ENCODE data around the gene DGKG.
A peak's percentile ranks its signal among the peaks of the same experiment; 100 is the strongest.

The DGKG gene

GRCh38 chr3:186154641-186155040, 207.4 kb downstream of the DGKG start:
- no peaks in the 10 kb centered on the region for H3K9me3 Mint-ChIP-seq
- no peak overlapping the region for H3K27ac Mint-ChIP-seq
- peaks cover 6% of the 10 kb centered on the region for H3K4me1 Mint-ChIP-seq (ENCODE audit: low read depth)
- no peaks in the 10 kb centered on the region for H3K36me3 Mint-ChIP-seq (ENCODE audit: low read depth)
- DNase-seq (ENCODE audit: low spot score) = no peak
- no peak overlapping the region for H3K4me3 Mint-ChIP-seq
- peaks cover 52% of the 10 kb centered on the region for H3K27me3 Mint-ChIP-seq (ENCODE audit: low read depth)

GRCh38 chr3:186152889-186153292, 209.1 kb downstream of the DGKG start:
- no peak overlapping the region for H3K4me3 Mint-ChIP-seq

GRCh38 chr3:186152361-186152798, 209.7 kb downstream of the DGKG start:
- H3K4me3 Mint-ChIP-seq = no peak overlapping the region
- no peak for DNase-seq (ENCODE audit: low spot score)
- H3K36me3 Mint-ChIP-seq (ENCODE audit: low read depth) = no peaks in the 10 kb centered on the region
- H3K27me3 Mint-ChIP-seq (ENCODE audit: low read depth) = peaks cover 49% of the 10 kb centered on the region
- no peaks in the 10 kb centered on the region for H3K9me3 Mint-ChIP-seq
- H3K4me1 Mint-ChIP-seq (ENCODE audit: low read depth) = peaks cover 6% of the 10 kb centered on the region
- H3K27ac Mint-ChIP-seq = no peak overlapping the region

More at GRCh38 chr3:186152889-186153292, 209.1 kb downstream of the DGKG start:
- H3K4me1 Mint-ChIP-seq (ENCODE audit: low read depth) = peaks cover 6% of the 10 kb centered on the region
- H3K36me3 Mint-ChIP-seq (ENCODE audit: low read depth) = no peaks in the 10 kb centered on the region
- H3K27me3 Mint-ChIP-seq (ENCODE audit: low read depth) = peaks cover 51% of the 10 kb centered on the region
- no peaks in the 10 kb centered on the region for H3K9me3 Mint-ChIP-seq
- DNase-seq (ENCODE audit: low spot score) = no peak
- H3K27ac Mint-ChIP-seq = no peak overlapping the region

GRCh38 chr3:186151077-186151971, 210.7 kb downstream of the DGKG start:
- no peak for DNase-seq (ENCODE audit: low spot score)
- Mint-ChIP-seq H3K4me1 (ENCODE audit: low read depth) (peaks cover 6% of the 10 kb centered on the region), H3K4me3 (peak overlapping the region; percentile 25), H3K36me3 (ENCODE audit: low read depth) (no peaks in the 10 kb centered on the region), H3K27me3 (ENCODE audit: low read depth) (peaks cover 53% of the 10 kb centered on the region), H3K27ac (no peak overlapping the region), H3K9me3 (no peaks in the 10 kb centered on the region)

- H3K4me3 Mint-ChIP-seq = no peak overlapping the region
- peaks cover 56% of the 10 kb centered on the region for H3K27me3 Mint-ChIP-seq (ENCODE audit: low read depth)
- peaks cover 6% of the 10 kb centered on the region for H3K4me1 Mint-ChIP-seq (ENCODE audit: low read depth)
- no peaks in the 10 kb centered on the region for H3K36me3 Mint-ChIP-seq (ENCODE audit: low read depth)
- no peak for DNase-seq (ENCODE audit: low spot score)
- no peaks in the 10 kb centered on the region for H3K9me3 Mint-ChIP-seq
- no peak overlapping the region for H3K27ac Mint-ChIP-seq
Observed at GRCh38 chr3:186150041-186150830, 211.8 kb downstream of the DGKG start.

GRCh38 chr3:186149319-186149960, 212.6 kb downstream of the DGKG start:
- H3K36me3 Mint-ChIP-seq (ENCODE audit: low read depth) = no peaks in the 10 kb centered on the region
- no peak overlapping the region for H3K4me3 Mint-ChIP-seq
- H3K27me3 Mint-ChIP-seq (ENCODE audit: low read depth) = peaks cover 54% of the 10 kb centered on the region
- no peak overlapping the region for H3K27ac Mint-ChIP-seq
- H3K9me3 Mint-ChIP-seq = no peaks in the 10 kb centered on the region
- H3K4me1 Mint-ChIP-seq (ENCODE audit: low read depth) = peaks cover 6% of the 10 kb centered on the region
- no peak for DNase-seq (ENCODE audit: low spot score)

- no peak for DNase-seq (ENCODE audit: low spot score)
- H3K9me3 Mint-ChIP-seq = no peaks in the 10 kb centered on the region
- H3K27me3 Mint-ChIP-seq (ENCODE audit: low read depth) = peaks cover 37% of the 10 kb centered on the region
- H3K36me3 Mint-ChIP-seq (ENCODE audit: low read depth) = no peaks in the 10 kb centered on the region
- H3K4me1 Mint-ChIP-seq (ENCODE audit: low read depth) = no peaks in the 10 kb centered on the region
- H3K4me3 Mint-ChIP-seq = no peak overlapping the region
- no peak overlapping the region for H3K27ac Mint-ChIP-seq
Observed at GRCh38 chr3:186144257-186144656, 217.8 kb downstream of the DGKG start.

GRCh38 chr3:186143250-186143649, 218.8 kb downstream of the DGKG start:
- Mint-ChIP-seq H3K36me3 (ENCODE audit: low read depth) (no peaks in the 10 kb centered on the region), H3K4me3 (no peak overlapping the region), H3K27ac (no peak overlapping the region), H3K9me3 (no peaks in the 10 kb centered on the region), H3K4me1 (ENCODE audit: low read depth) (no peaks in the 10 kb centered on the region), H3K27me3 (ENCODE audit: low read depth) (peaks cover 35% of the 10 kb centered on the region)
- DNase-seq (ENCODE audit: low spot score) = no peak

GRCh38 chr3:186142393-186142932, 219.6 kb downstream of the DGKG start:
- Mint-ChIP-seq H3K36me3 (ENCODE audit: low read depth) (no peaks in the 10 kb centered on the region), H3K9me3 (no peaks in the 10 kb centered on the region), H3K27ac (no peak overlapping the region), H3K27me3 (ENCODE audit: low read depth) (peaks cover 32% of the 10 kb centered on the region), H3K4me1 (ENCODE audit: low read depth) (no peaks in the 10 kb centered on the region), H3K4me3 (no peak overlapping the region)
- DNase-seq (ENCODE audit: low spot score) = no peak

- no peaks in the 10 kb centered on the region for H3K36me3 Mint-ChIP-seq (ENCODE audit: low read depth)
- no peak overlapping the region for H3K4me3 Mint-ChIP-seq
- peaks cover 28% of the 10 kb centered on the region for H3K27me3 Mint-ChIP-seq (ENCODE audit: low read depth)
- no peak for DNase-seq (ENCODE audit: low spot score)
- H3K4me1 Mint-ChIP-seq (ENCODE audit: low read depth) = no peaks in the 10 kb centered on the region
- no peak overlapping the region for H3K27ac Mint-ChIP-seq
- H3K9me3 Mint-ChIP-seq = no peaks in the 10 kb centered on the region
Observed at GRCh38 chr3:186141790-186142189, 220.2 kb downstream of the DGKG start.

- Mint-ChIP-seq H3K4me1 (ENCODE audit: low read depth) (no peaks in the 10 kb centered on the region), H3K36me3 (ENCODE audit: low read depth) (no peaks in the 10 kb centered on the region), H3K4me3 (no peak overlapping the region), H3K27me3 (ENCODE audit: low read depth) (peaks cover 24% of the 10 kb centered on the region), H3K27ac (no peak overlapping the region), H3K9me3 (no peaks in the 10 kb centered on the region)
- no peak for DNase-seq (ENCODE audit: low spot score)
Observed at GRCh38 chr3:186138272-186138981, 223.6 kb downstream of the DGKG start.

GRCh38 chr3:186137051-186137685, 224.9 kb downstream of the DGKG start:
- no peaks in the 10 kb centered on the region for H3K9me3 Mint-ChIP-seq
- H3K27me3 Mint-ChIP-seq (ENCODE audit: low read depth) = peaks cover 16% of the 10 kb centered on the region
- no peaks in the 10 kb centered on the region for H3K4me1 Mint-ChIP-seq (ENCODE audit: low read depth)
- no peak overlapping the region for H3K4me3 Mint-ChIP-seq
- DNase-seq (ENCODE audit: low spot score) = no peak
- H3K27ac Mint-ChIP-seq = no peak overlapping the region
- no peaks in the 10 kb centered on the region for H3K36me3 Mint-ChIP-seq (ENCODE audit: low read depth)

- no peaks in the 10 kb centered on the region for H3K4me1 Mint-ChIP-seq (ENCODE audit: low read depth)
- H3K9me3 Mint-ChIP-seq = no peaks in the 10 kb centered on the region
- no peak overlapping the region for H3K27ac Mint-ChIP-seq
Observed at GRCh38 chr3:186133980-186134379, 228.1 kb downstream of the DGKG start.

More at GRCh38 chr3:186133980-186134379, 228.1 kb downstream of the DGKG start:
- no peak overlapping the region for H3K4me3 Mint-ChIP-seq
- DNase-seq (ENCODE audit: low spot score) = no peak
- H3K36me3 Mint-ChIP-seq (ENCODE audit: low read depth) = no peaks in the 10 kb centered on the region
- H3K27me3 Mint-ChIP-seq (ENCODE audit: low read depth) = peaks cover 31% of the 10 kb centered on the region

Data from T-helper 2 cell treated with Interferon-gamma antibody and Interleukin-4, amounts not matched to agents 5 μg/mL and 100 μg/mL, for 36 hours (primary cell).